Measurements from ENCODE around the gene OR52N5. TPM values are rescaled to one million over a fixed set of nuclear protein-coding genes. Genes with fewer than 3 reads are reported as not detected.

OR52N5 gene
- total RNA-seq, 1 donor from 2014 or later: not detected

DNA sequence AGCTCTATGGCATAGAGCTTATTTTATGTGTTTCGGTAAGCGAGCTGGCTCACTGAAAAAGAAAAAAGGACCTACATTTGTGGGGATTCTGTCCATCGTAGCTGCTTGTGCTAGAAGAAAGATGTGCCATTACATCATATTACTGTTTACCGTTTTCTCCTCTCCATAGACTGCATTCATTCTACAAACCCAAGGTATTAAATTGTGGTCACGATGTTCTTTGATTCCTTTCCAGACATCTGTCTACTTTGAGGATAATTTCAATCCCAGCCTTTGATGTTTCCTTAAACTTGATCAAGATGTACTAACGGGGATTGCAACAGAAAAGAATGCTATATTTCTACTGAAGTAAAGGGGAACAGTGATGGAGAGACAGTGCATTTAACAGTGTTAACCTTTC is 13.4 kb upstream of the OR52N5 start:
- Mint-ChIP-seq H3K27ac (ENCODE audit: unreplicated experiment) (no peak overlapping the region), H3K9me3 (ENCODE audit: unreplicated experiment) (no peaks in the 10 kb centered on the region), H3K4me3 (ENCODE audit: unreplicated experiment) (no peak overlapping the region), H3K27me3 (ENCODE audit: unreplicated experiment) (no peaks in the 10 kb centered on the region), H3K4me1 (ENCODE audit: low read depth, unreplicated experiment) (no peaks in the 10 kb centered on the region), H3K36me3 (ENCODE audit: unreplicated experiment) (no peaks in the 10 kb centered on the region)
- no peak for DNase-seq
- TF ChIP-seq CTCF (IDR thresholded peaks at IDR 0.05; ENCODE audit: partially characterized antibody, unreplicated experiment): no peak

DNA sequence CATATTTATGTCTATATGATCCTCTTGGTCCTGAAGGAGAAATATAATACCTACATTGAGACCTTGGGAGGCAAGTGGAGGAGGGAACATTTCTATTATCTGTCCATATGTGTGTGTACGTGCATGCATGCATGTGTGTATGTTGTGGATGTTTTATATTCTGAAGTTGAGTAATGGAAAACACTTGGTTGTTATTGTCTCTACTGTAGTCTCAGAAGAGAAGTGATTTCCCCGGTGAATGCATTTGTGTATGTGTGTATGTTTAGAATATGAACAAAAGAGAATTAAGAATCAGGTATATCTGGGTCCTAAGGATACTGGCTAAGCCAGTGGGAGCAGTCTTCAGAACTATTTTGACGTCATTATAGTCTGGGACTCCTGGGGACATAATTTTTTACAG is 8.0 kb upstream of the OR52N5 start, which contains the start of gene OR52N1:
TSS of gene OR52N1 (minus strand) at position 101 of the 400 bp plus-strand sequence. CDS start 2,449 bp downstream, outside the sequence.
- Mint-ChIP-seq H3K4me3 (ENCODE audit: unreplicated experiment) (no peak within 1 kb of the TSS), H3K9me3 (ENCODE audit: unreplicated experiment) (no peaks in the 10 kb centered on the region), H3K27ac (ENCODE audit: unreplicated experiment) (no peak within 1 kb of the TSS), H3K36me3 (ENCODE audit: unreplicated experiment) (no peaks in the 10 kb centered on the region), H3K4me1 (ENCODE audit: low read depth, unreplicated experiment) (no peaks in the 10 kb centered on the region), H3K27me3 (ENCODE audit: unreplicated experiment) (no peaks in the 10 kb centered on the region)
- no peak for DNase-seq
- TF ChIP-seq CTCF (IDR thresholded peaks at IDR 0.05; ENCODE audit: partially characterized antibody, unreplicated experiment): no peak

DNA sequence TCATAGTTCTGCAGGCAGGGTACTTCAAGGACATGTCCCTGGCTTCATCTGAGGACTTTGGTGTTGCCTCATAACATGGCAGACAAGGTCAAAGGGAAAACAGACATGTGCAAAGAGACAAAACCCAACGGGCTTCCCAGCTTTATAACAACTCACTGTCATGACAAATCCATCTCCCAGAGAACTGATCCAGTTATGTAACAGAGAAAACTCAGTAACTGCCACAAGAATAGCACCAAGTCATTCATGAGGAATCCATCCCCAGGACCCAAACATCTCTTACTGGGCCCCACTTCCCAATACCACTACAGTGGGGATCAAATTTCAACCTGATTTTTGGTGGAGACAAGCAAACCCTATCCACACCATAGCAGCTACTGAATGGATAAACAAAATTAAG is 16.1 kb downstream of the OR52N5 start:
- H3K4me3 Mint-ChIP-seq (ENCODE audit: unreplicated experiment): no peak overlapping the region
- no peaks in the 10 kb centered on the region for H3K9me3 Mint-ChIP-seq (ENCODE audit: unreplicated experiment)
- H3K27me3 Mint-ChIP-seq (ENCODE audit: unreplicated experiment): no peaks in the 10 kb centered on the region
- H3K27ac Mint-ChIP-seq (ENCODE audit: unreplicated experiment): no peak overlapping the region
- TF ChIP-seq CTCF (IDR thresholded peaks at IDR 0.05; ENCODE audit: partially characterized antibody, unreplicated experiment): no peak
- H3K4me1 Mint-ChIP-seq (ENCODE audit: low read depth, unreplicated experiment): no peaks in the 10 kb centered on the region
- no peaks in the 10 kb centered on the region for H3K36me3 Mint-ChIP-seq (ENCODE audit: unreplicated experiment)
- DNase-seq: no peak

GRCh38 chr11:5753943-5754342 is 29.2 kb downstream of the OR52N5 start, which contains the start of gene OR52N4:
TSS of gene OR52N4 (plus strand) at chr11:5754243. CDS start at chr11:5754741, 498 bp downstream.
- no peak for DNase-seq
- no peaks in the 10 kb centered on the region for H3K9me3 Mint-ChIP-seq (ENCODE audit: unreplicated experiment)
- no peaks in the 10 kb centered on the region for H3K4me1 Mint-ChIP-seq (ENCODE audit: low read depth, unreplicated experiment)
- H3K27me3 Mint-ChIP-seq (ENCODE audit: unreplicated experiment): no peaks in the 10 kb centered on the region
- no peaks in the 10 kb centered on the region for H3K36me3 Mint-ChIP-seq (ENCODE audit: unreplicated experiment)
- H3K27ac Mint-ChIP-seq (ENCODE audit: unreplicated experiment): no peak within 1 kb of the TSS
- H3K4me3 Mint-ChIP-seq (ENCODE audit: unreplicated experiment): no peak within 1 kb of the TSS
- no peak for TF ChIP-seq CTCF (IDR thresholded peaks at IDR 0.05; ENCODE audit: partially characterized antibody, unreplicated experiment)

DNA sequence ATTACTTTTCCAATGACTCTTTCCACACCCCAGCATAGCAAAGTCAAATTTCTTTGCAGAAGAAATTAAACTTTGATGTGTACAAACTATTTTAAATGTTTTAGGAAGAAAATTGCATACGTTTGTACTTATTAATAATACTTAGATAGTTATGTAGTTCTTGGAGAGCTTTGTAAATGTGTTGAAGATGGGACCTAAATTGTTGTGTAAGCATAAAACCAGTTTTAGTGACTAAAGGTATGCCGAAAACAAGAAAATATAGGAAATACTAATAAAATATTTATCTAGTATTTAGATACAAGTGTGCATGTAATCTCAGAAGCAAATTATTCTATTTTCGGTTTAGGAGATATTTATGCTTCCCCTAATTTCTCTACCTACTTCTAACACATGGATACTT is 33.3 kb downstream of the OR52N5 start:
- no peak overlapping the region for H3K4me3 Mint-ChIP-seq (ENCODE audit: unreplicated experiment)
- no peak for TF ChIP-seq CTCF (IDR thresholded peaks at IDR 0.05; ENCODE audit: partially characterized antibody, unreplicated experiment)
- H3K27me3 Mint-ChIP-seq (ENCODE audit: unreplicated experiment): no peaks in the 10 kb centered on the region
- H3K27ac Mint-ChIP-seq (ENCODE audit: unreplicated experiment): no peak overlapping the region
- H3K4me1 Mint-ChIP-seq (ENCODE audit: low read depth, unreplicated experiment): no peaks in the 10 kb centered on the region
- no peaks in the 10 kb centered on the region for H3K36me3 Mint-ChIP-seq (ENCODE audit: unreplicated experiment)
- H3K9me3 Mint-ChIP-seq (ENCODE audit: unreplicated experiment): no peaks in the 10 kb centered on the region
- DNase-seq: no peak

All from glutamatergic neuron (in vitro differentiated cells).